Pancreas (tissue), 10 donors: ENCODE results near the gene ZNF787. TPM values are rescaled to one million over a fixed set of nuclear protein-coding genes. Genes with fewer than 3 reads are reported as not detected.

ENCODE experiments used
- ATAC-seq, 4 donors: fragments of 200-7000 bp; cut with Tn5 transposase; one replicate each; pipeline versions ENCODE4 v1.8.0 to v1.9.1; 2020; ENCODE audit warnings: mild to moderate bottlenecking in 4 of 4, moderate library complexity in 4 of 4
- DNase-seq, 6 donors: peaks; one replicate each; pipeline ENCODE4 v3.0.0-alpha.2; 2020
- FAIRE-seq: peaks from 2 replicates; lab custom pipeline; 2012; peaks lifted over from hg19 to GRCh38; lab: Jason Lieb, UNC
- H3K27ac ChIP-seq, 4 donors: fragments of 200-600 bp; sonication (generic); 1 replicate in 3 of 4; 2 replicates in 1 of 4; pipeline versions ENCODE4 v1.5.0 to v1.8.0; 2020
- H3K27me3 ChIP-seq, 4 donors: fragments of 200-600 bp; one replicate each; pipeline ENCODE4 v1.8.0; 2021
- H3K36me3 ChIP-seq, 3 donors: fragments of 200-600 bp; sonication (generic) in 1 of 3; one replicate each; pipeline versions ENCODE4 v1.5.0 to v1.8.0; 2020 to 2021
- H3K4me1 ChIP-seq, 3 donors: fragments of 200-600 bp; one replicate each; pipeline ENCODE4 v1.8.0; 2021
- H3K4me3 ChIP-seq, 4 donors: fragments of 200-600 bp; sonication (generic) in 2 of 4; one replicate each; pipeline versions ENCODE4 v1.5.0 to v1.8.0; 2020 to 2021
- H3K9me3 ChIP-seq, 4 donors: fragments of 200-600 bp; one replicate each; pipeline ENCODE4 v1.8.0; 2021
- WGBS, 2 donors: extraction: QIAGEN DNeasy Blood & Tissue Kit; methylation state at CpG; one replicate each; pipeline ENCODE4 v1.1.7; 2013; 5-methylcytosine and 5-hydroxymethylcytosine counted together
- intact Hi-C, 3 donors: fragments of 100-400 bp; cut with DNase I; formaldehyde crosslinking; loops; one replicate each; pipeline versions ENCODE4 v1.11.1 to v1.14.2; 2022
- polyA plus RNA-seq, 2 donors: library from polyadenylated mRNA; stranded (reverse); fragments of 200-250 nt; gene quantifications; one replicate each; pipeline ENCODE4 v1.2.3, GENCODE V29; 2013
- total RNA-seq, 6 donors: library from RNA; stranded (reverse); fragmentation: NEBNext Ultra II Directional in 4 of 6; extraction: Animal tissue kit (Norgen Biotek cat#: 25700) in 4 of 6; gene quantifications; one replicate each; pipeline versions ENCODE4 v1.2.1 to v1.2.4, GENCODE V29; 2021 to 2023
- TF ChIP-seq, protein P1 (sequence below), 4 donors: fragments of 200-600 bp; sonication (generic) in 3 of 4; IDR thresholded peaks; one replicate each; pipeline versions ENCODE4 v1.5.0 to v1.8.0; 2021; ENCODE audit warnings: antibody characterized with exemption in 4 of 4
- donor health status: healthy with polysubstance abuse.
- donor health status: DM: no; HTN: no; CAD: no; lungs with moderate emphysema.
- donor health status: DM: no; HTN: no; CAD: no.
- donor health status: control.
- donor health status: control.
- donor health status: Bipolar disorder and iron deficiency.
- donor health status: DM: yes; HTN: yes; CAD: no.
- donor health status: DM: no; HTN: no; CAD: no.
- donor health status: DM: no; HTN: no; CAD: no.
- donor health status: DM: yes; HTN: yes; CAD: no.

The ZNF787 gene
- total and polyA plus RNA-seq, 8 donors, result 13.6 to 41.9 (median 25.6) TPM

DNA sequence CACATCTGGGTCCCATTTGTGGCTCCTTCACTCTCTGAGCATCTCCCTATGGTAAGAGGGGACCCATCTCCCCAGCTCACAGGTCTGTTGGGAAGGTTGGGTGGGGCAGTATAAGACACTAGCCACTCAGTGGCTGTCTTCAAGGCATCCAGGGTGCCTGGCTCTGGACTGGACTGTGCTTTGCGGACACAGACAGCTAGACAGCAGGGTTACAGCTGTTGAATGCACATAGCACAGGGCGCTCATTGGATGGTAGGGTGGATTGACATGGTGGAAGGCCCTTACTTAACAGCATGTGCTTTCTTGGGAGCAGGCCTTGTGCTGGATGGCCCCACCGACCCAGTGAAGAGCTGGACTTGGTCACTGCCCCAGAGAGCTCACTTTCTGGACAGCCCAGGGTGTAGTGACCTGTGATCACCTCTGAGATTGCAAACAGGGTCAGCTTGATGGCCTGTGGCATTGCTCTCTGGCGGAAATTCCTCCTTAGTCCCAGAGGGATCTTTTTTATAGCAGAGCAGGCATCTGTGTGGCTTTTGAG is 21.9 kb upstream of the ZNF787 start:
- DNase-seq, result peak in 1 of 6 donors; percentile 33

DNA sequence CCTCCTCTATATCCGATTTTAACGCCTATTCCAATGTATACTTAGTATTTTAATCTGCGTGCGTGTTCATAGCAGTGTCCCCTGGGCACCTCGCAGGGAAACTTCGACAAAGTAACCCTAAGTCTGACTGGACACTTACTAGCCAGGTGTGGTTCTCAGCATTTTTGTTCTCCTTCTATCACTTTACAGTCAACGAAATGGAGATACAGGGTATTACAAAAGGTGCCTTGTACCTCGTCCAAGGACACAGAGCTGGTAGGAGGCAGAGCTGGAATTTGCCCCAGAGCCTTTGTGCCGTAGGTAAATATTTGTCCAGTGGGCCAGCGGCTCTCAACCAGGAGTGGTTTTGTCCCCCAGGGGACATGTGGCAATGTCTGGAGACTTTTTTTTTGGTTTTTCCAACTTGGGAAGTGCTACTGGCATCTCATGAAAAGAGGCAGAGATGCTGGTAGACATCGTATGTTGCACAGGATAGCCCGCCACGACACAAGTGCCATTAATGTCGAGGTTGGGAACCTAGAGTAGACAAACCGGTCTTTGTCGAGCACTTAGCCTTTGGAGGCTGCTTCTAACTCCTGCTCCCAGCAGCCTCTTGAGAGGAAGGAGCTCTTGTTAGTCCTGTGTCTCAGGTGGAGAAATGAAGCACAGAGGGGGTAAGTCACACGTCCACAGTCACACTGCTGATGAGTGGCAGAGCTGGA is 21.1 kb upstream of the ZNF787 start:
- peaks cover 52 to 76% (median 71%) of the 10 kb centered on the region in 3 donors for H3K4me1 ChIP-seq
- ATAC-seq (peak; percentile 31 to 54 (median 45)), DNase-seq (peak; percentile 65 to 89 (median 87)), FAIRE-seq (no peak)
- H3K36me3 ChIP-seq, result no peaks in the 10 kb centered on the region
- intact Hi-C loops, result no loop called here
- H3K4me3 ChIP-seq, result peak overlapping the region in 3 of 4 donors; percentile 29 to 48 (median 46)
- WGBS, 2 donors, result 8 to 11% methylated on average over 17 of the region's 17 CpGs
- TF ChIP-seq, protein P1, sequence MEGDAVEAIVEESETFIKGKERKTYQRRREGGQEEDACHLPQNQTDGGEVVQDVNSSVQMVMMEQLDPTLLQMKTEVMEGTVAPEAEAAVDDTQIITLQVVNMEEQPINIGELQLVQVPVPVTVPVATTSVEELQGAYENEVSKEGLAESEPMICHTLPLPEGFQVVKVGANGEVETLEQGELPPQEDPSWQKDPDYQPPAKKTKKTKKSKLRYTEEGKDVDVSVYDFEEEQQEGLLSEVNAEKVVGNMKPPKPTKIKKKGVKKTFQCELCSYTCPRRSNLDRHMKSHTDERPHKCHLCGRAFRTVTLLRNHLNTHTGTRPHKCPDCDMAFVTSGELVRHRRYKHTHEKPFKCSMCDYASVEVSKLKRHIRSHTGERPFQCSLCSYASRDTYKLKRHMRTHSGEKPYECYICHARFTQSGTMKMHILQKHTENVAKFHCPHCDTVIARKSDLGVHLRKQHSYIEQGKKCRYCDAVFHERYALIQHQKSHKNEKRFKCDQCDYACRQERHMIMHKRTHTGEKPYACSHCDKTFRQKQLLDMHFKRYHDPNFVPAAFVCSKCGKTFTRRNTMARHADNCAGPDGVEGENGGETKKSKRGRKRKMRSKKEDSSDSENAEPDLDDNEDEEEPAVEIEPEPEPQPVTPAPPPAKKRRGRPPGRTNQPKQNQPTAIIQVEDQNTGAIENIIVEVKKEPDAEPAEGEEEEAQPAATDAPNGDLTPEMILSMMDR (IDR thresholded peaks at IDR 0.05), result no peak
- H3K27me3 ChIP-seq, result no peaks in the 10 kb centered on the region
- H3K27ac ChIP-seq, result peak overlapping the region; percentile 85 to 95 (median 94)
- H3K9me3 ChIP-seq, result no peaks in the 10 kb centered on the region

More for the DNA sequence above, 21.9 kb upstream of the ZNF787 start:
- 59 to 79% methylated on average over 4 of the region's 4 CpGs for WGBS, 2 donors
- Histone ChIP-seq H3K36me3 (no peaks in the 10 kb centered on the region), H3K27ac (peak overlapping the region; percentile 85 to 95 (median 94)), H3K27me3 (no peaks in the 10 kb centered on the region), H3K9me3 (no peaks in the 10 kb centered on the region), H3K4me1 (peaks cover 46 to 74% (median 64%) of the 10 kb centered on the region in 3 donors), H3K4me3 (peak overlapping the region in 2 of 4 donors; percentile 14 to 48)
- FAIRE-seq (no peak), ATAC-seq (no peak)
- intact Hi-C loops, result no loop called here
- TF ChIP-seq, protein P1 (IDR thresholded peaks at IDR 0.05), result no peak

DNA sequence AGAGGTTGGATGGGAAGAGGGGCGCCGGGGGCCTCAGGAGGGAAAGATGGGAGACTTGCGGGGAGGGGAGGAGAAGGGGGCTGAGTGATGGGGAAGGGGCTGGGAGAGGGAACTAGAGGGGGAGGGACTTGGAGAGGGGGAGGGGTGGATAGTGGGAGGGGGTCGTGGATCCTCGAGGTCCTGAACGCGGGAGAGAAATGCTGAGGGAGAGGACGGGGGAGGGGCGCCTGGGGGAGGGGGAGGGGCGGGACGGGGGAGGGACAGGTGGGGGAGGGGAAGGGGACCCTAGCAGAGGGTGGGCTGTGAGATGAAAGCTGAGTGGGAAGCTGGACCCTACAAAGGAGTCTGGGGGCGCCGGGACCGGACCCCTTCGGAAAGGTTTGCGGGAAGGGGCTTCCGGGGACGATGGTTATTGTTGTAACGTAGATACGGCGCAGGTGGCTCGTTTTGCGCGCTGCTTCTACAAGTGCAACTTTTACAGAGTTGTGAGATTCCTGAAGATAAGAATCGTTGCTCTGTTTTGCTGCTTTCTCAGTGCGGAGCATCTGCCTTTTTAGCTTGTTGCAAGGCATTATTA is 20.4 kb upstream of the ZNF787 start:
- H3K9me3 ChIP-seq, result no peaks in the 10 kb centered on the region
- peak overlapping the region; percentile 85 to 95 (median 94) for H3K27ac ChIP-seq
- intact Hi-C loops, result no loop called here
- no peaks in the 10 kb centered on the region for H3K36me3 ChIP-seq
- H3K27me3 ChIP-seq, result no peaks in the 10 kb centered on the region
- H3K4me1 ChIP-seq, result peaks cover 59 to 81% (median 77%) of the 10 kb centered on the region in 3 donors
- ATAC-seq, result no peak
- TF ChIP-seq, protein P1 (IDR thresholded peaks at IDR 0.05), result no peak
- 0 to 1% methylated on average over 17 to 24 of the region's 26 CpGs for WGBS, 2 donors
- peak overlapping the region in 3 of 4 donors; percentile 29 to 48 (median 46) for H3K4me3 ChIP-seq
- peak in 2 of 6 donors; percentile 55 to 66 for DNase-seq
- FAIRE-seq, result no peak

DNA sequence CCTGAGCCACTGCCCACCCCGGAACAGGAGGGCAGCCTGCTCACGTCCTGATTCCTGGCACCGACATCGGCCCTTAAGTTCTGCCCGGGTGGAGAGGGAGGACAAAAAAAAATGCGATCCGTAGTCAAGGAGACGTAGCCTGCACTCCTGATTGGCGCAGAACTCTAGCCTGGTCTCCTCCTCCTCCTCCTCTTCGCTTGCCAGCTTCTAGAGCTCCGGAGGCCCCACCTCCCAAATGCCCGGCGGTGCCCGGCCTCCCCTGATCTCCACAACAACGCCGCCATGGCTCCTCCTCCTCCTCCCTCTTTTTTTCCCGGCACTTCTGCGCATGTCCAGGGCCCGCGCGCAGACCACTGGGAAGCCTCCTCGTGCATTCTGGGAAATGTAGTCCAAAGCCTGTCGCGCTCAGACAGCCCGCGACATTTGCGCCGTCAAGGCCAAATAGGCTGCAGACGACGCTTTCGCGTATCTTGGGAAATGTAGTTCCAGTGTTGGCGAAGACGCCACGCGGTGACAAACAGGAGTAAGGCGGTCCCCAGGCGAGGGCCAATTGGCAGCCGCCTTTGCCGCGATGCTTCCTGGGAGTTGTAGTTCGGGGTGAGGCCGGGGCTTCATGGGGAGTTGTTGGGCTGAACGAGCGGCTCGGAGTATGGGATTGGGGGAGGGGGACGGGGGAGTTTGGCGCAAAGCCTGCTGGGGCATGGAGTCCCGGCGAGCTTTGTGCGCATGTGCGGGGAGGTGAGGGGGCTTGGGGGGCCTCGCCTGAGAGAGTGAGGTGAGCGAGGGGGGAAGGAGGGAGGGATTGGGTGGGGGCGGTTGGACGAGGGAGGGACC is 19.7 kb upstream of the ZNF787 start, which contains the start of gene ZNF444:
Gene ZNF444, plus strand, starts transcription at position 705 of the 834 bp plus-strand sequence. CDS start 5,625 bp downstream, outside the sequence.
- Histone ChIP-seq H3K27me3 (no peaks in the 10 kb centered on the region), H3K36me3 (no peaks in the 10 kb centered on the region), H3K9me3 (no peaks in the 10 kb centered on the region), H3K4me1 (peaks cover 53 to 79% (median 77%) of the 10 kb centered on the region in 3 donors), H3K4me3 (peak within 1 kb of the TSS; percentile 6 to 48 (median 38)), H3K27ac (peak within 1 kb of the TSS; percentile 88 to 95 (median 94))
- TF ChIP-seq, protein P1 (IDR thresholded peaks at IDR 0.05), result no peak
- FAIRE-seq, result peak; percentile 97
- 0 to 1% methylated on average over 56 of the region's 56 CpGs for WGBS, 2 donors
- peak; percentile 97 to 100 (median 100) for DNase-seq
- ATAC-seq, result peak; percentile 72 to 85 (median 76)
- intact Hi-C loops, result no loop called here
